GM20000 (cell line): ENCODE data around the gene HIPK2.

Source experiments
- DNase-seq: peaks from one replicate; pipeline ENCODE4 v3.0.0; 2012; ENCODE audit warnings: low spot score
- CTCF ChIP-seq: IDR thresholded peaks from 2 replicates; pipeline ENCODE4 v1.5.1; 2012; ENCODE audit warnings: mild to moderate bottlenecking, control low read depth; ENCODE audit errors: extremely low read depth, missing control alignments

HIPK2 gene

GRCh38 chr7:139747662-139748372 lies 30.0 kb downstream of the HIPK2 start:
- DNase-seq, result no peak
- no peak for TF ChIP-seq CTCF

- DNase-seq, result no peak
- no peak for TF ChIP-seq CTCF
Measured at GRCh38 chr7:139746652-139747051, 31.1 kb downstream of the HIPK2 start.

GRCh38 chr7:139745678-139746143 lies 32.1 kb downstream of the HIPK2 start:
- no peak for DNase-seq
- no peak for TF ChIP-seq CTCF

GRCh38 chr7:139744768-139745677 lies 32.8 kb downstream of the HIPK2 start:
- no peak for TF ChIP-seq CTCF
- DNase-seq, result no peak

GRCh38 chr7:139743967-139744767 lies 33.6 kb downstream of the HIPK2 start:
- TF ChIP-seq CTCF, result no peak
- DNase-seq, result no peak

- TF ChIP-seq CTCF, result no peak
- DNase-seq, result no peak
Measured at GRCh38 chr7:139743267-139743966, 34.4 kb downstream of the HIPK2 start.
